Body of pancreas (tissue), 4 donors: ENCODE results near the gene MRPS27.

Source experiments
- CTCF ChIP-seq, 7 experiments: fragments of 450-650 bp in 4 of 7; fragments of 200-600 bp in 3 of 7; sonication (generic) in 3 of 7; IDR thresholded peaks; one replicate each; pipeline ENCODE4 v1.5.1; 2016 to 2019; ENCODE audit warnings: antibody characterized with exemption in 7 of 7
- POLR2A ChIP-seq, 3 donors: fragments of 450-650 bp; IDR thresholded peaks; one replicate each; pipeline ENCODE4 v1.6.1; 2016; ENCODE audit warnings: antibody characterized with exemption in 3 of 3, mild to moderate bottlenecking in 2 of 3

DNA sequence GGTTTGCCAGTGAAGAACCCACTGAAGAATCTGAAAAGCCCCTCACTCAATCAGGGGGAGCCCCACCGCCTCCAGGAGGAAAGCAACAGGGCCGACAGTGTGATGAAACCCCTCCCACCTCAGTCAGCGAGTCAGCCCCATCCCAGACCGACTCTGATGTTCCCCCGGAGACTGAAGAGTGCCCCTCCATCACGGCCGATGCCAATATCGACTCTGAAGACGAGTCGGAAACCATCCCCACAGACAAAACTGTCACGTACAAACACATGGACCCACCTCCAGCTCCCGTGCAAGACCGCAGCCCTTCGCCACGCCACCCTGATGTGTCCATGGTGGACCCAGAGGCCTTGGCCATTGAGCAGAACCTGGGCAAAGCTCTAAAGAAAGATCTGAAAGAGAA lies 120.4 kb downstream of the MRPS27 start:
- no peak for TF ChIP-seq POLR2A (IDR thresholded peaks at IDR 0.05)
- no peak for TF ChIP-seq CTCF (IDR thresholded peaks at IDR 0.05)
